HUDEP-2 (cell line): ENCODE results near the gene ARL2.
A peak's percentile ranks its signal among the peaks of the same experiment; 100 is the strongest.
"Not testable (repeated sequence)": the region's sequence is repeated elsewhere in the genome, so short reads cannot be mapped to it uniquely, and the experiment has no call there.

Source experiments
- DNase-seq, 76 experiments: peaks; one replicate each; lab custom pipeline; 2025; ENCODE audit not compliant: unreplicated experiment in 76 of 76; lab: John Stamatoyannopoulos, UW

ARL2 gene

GRCh38 chr11:65013888-65014725 lies at the start of gene ARL2:
ARL2 (plus strand) TSS chr11:65014160; CDS start chr11:65014208, 48 bp downstream.
- peak in 74 of 76 experiments; percentile 41 to 95 (median 81) for DNase-seq

DNA sequence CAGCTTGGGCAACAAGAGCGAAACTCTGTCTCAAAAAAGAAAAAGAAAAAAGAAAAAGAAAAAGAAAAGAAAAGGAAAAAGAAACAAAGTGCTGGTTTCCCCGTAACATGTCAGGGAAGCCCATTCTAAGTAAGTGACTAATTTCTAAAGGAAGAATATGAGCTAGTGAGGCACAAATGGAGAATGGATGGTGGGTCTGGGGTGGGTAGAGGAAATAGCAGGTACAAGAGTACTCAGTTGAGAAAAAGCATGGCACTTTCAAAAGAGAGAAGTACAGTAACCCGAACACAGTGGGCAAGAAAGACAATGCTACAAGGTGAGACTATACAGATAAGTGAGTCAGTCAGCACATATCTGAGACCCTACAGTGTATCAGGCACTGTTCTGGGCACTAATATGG lies 46.6 kb upstream of the ARL2 start:
- DNase-seq: no peak

DNA sequence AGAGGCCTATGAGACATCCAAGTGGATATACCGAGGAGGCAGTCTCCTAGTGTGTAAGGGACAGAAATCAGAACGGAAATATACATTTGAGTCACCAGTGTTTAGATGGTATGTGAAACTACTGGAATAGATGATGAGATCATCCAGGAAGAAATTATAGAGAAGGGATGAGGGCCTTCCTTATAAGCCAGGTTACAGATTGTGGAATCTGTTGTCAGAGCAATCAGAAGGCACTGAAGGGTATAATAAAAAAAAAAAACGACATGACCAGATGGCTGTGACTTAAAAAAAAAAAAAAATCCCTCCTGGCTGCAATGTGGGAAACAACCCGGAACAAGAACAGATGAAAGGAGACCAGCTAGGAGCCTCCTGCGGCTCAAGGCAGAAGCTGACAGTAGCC lies 44.8 kb upstream of the ARL2 start:
- DNase-seq: no peak

DNA sequence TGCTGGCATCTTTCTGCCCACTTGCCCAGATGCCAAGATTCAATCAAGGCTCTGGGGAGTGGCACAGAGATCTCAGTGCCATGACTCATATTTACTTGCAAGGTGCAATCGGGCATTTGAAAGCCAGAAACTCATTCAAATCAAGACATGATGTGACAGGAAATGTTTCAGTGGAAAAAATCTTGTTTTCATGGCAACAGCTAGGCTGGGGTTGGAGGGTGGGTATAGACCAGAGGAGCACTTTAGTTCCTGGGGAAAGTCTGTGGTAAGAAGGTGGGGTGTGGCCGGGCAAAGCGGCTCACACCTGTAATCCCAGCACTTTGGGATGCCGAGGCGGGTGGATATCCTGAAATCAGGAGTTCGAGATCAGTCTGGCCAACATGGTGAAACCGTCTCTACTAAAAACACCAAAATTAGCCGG lies 43.2 kb upstream of the ARL2 start:
- DNase-seq: peak in 1 of 76 experiments; percentile 2

DNA sequence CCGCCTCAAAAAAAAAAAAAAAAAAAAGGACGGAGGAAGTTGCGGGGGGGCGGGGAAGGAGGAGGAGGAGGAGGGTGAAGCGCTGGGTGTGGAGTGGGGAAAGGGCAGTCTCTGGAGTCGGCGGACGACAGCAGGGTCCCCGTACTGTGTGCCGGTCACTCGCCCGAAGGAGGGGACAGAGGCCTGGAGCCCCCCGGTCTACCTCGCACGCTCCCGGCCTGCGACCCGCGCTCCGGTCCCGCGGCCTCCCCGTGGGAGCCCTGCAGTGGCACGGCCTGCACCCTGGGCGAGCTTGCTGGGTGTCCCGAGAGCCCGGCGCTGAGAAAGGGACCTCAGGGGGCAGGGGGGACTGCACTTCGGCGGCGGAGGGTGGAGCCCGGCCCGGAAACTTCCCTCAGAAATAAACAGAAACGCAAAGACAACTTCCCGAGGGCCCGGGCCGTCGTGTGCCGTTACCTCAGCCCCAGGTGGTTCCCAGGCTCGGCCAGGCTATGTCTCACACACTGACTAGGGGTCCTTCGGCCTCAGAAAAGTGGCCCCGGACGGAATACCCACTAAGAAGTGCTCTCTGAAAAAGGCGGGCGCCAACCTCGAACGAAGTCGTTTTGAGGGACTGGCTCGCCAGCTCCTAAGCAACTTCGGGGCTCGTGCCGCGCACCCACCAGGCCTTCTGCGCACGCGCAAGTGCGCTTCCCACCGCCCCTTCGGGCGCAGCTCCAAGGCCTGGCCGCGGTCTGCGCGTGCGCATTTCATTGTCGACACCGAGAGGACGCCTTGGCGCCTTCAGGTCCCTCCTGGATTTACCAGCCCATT lies 42.3 kb upstream of the ARL2 start, which contains the start of gene MAJIN:
Gene MAJIN, minus strand, starts transcription at position 688 of the 813 bp plus-strand sequence. CDS start 12,703 bp downstream, outside the sequence.
- DNase-seq: peak in 73 of 76 experiments; percentile 15 to 94 (median 80)

DNA sequence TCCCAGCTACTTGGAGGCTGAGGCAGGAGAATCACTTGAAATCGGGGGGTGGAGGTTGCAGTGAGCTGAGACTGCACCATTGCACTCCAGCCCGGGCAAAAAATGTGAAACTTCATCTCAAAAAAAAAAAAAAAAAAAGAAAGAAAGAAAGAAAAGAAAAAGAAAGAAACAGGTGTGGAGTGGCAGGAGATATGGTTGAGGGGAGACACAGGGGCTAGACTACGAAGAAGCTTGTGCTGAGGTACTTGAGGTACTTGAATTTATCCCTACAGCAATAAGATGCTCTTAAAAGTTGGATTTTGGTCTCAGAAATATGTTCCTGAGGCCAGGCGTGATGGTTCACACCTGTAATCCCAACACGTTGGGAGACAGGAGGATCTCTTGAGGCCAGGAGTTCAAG lies 39.8 kb upstream of the ARL2 start:
- DNase-seq: no peak

DNA sequence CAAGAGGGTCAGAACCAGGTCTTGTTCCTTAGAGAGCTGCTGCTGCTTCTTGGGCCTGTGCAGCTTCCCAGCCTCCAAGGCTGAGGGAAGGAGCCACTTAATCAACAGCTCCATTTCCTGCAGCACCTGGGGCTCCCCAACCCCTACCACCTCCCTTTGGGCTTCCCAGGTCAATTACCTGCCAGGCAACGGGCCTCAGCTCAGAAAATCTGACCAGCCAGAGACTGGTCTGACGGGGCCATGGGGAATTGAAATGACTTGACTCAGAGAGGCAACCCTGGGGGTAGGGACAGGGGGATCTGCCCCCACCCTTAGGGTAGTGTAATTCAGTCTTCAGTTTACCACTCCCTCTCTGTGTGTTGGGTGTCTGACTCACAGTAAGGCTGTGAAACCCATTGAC lies 37.3 kb upstream of the ARL2 start:
- no peak for DNase-seq

DNA sequence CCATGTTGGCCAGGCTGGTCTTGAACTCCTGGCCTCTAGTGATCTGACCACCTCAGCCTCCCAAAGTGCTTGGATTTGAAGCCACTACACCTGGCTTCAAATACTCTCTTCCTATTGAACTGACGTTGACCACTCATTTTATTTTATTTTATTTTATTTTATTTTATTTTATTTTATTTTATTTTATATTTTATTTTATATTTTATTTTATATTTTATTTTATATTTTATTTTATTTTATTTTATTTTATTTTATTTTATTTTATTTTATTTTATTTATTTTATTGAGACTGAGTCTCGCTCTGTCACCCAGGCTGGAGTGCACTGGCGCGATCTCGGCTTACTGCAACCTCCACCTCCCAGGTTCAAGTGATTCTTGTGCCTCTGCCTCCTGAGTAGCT lies 30.6 kb upstream of the ARL2 start:
- not testable (repeated sequence) for DNase-seq

GRCh38 chr11:64987998-64988854 lies 25.7 kb upstream of the ARL2 start:
- no peak for DNase-seq

DNA sequence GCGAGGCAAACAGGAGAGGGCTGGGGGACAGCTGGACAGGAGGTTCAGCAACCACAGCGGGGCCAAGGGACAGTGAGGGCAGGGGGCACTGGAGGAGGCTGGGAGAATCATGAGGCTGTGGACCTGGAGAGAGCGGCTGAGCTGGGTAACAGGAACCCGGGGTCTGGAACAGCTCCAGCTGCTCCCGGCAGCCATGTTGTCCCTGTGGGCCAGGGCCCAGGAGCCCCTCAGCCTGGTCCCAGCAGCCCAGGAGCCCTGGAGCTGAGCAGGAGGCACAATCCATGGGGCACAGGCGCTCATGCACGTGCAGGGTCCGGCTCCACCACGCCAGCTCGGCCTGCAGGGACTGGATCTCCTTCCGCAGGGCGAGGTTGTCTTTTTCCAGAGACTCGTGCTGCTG lies 24.5 kb upstream of the ARL2 start:
- no peak for DNase-seq

DNA sequence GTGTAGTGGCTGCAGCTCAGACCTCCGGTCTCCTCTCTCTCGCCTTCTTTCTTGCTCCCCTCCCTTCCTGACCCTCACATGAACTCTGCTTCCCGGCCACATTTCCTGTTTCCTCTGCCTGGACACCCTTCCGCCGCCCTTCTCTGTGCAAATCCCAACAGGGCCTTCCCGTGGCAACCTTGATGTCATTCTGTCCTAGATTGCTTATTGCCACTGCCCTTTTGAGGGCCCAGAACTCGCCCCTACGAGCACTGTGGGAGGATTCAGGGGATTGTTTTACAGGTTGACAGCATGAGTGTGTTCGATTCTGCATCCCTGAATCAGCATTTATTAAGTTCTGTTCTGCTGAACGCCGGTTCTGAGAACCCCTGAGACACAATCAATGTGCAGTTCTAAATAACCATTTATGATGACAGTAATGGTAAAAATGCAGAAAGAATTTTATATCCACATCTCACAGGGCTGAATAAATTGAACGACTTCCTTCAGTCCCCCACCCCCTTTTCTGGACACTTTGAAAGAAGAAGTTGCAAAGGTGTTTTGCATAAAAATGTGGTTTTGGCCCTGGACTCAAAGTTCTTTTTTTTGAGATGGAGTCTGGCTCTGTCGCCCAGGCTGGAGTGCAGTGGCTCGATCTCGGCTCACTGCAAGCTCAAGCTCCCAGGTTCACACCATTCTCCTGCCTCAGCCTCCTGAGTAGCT lies 23.6 kb upstream of the ARL2 start:
- DNase-seq: no peak

GRCh38 chr11:64994318-64994717 lies 19.6 kb upstream of the ARL2 start:
- no peak for DNase-seq

DNA sequence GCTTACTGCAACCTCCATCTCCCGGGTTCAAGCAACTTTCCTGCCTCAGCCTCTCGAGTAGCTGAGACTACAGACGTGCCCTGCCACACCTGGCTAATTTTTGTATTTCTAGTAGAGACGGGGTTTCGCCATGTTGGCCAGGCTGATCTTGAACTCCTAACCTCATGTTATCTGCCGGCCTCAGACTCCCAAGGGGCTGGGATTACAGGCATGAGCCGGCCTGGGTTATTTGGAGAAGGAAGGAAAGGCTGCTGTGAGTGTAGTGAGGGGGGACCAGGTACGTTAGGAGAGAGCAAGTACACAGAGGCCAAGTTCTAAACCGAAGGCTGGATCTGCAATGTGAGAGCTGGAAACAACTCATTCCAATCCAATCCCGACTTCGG lies 17.6 kb upstream of the ARL2 start:
- DNase-seq: no peak

DNA sequence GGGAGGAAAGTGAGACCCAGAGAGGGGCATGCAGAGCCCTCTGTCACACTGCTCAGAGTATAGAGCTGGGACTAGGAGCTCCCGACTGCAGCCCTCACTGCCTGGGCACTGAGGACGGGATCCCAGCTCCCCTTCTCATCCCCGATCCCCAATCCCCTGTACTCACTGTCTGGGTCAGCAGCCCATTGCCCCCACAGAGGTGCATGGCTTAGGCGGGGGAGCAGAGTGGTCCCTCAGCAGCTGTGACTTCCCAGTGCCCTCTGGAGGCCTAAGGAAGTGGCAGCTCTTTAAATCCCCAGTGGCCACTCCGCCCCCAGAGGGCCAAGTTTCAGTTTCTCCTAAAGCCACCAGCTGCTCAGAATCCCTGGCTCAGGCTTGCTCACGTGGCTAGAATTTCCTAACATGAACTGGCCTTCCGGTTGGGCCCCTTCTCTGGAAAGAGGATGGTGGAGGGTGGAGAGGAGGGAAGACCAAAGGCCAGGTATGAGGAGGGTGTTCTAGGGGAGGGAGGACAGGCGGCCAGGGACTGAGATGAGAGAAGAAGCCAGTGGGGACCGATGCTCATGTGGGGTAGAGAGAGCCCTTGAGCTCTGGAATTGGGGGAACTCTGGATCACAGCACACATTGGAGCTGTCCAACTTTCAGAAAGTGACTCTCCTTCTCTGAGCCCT lies 17.1 kb upstream of the ARL2 start, which contains the start of gene BATF2:
Gene BATF2, minus strand, starts transcription at position 262 of the 671 bp plus-strand sequence. Its CDS starts 57 bp downstream, at position 205.
- DNase-seq: peak in 19 of 76 experiments; percentile 3 to 27 (median 19)

DNA sequence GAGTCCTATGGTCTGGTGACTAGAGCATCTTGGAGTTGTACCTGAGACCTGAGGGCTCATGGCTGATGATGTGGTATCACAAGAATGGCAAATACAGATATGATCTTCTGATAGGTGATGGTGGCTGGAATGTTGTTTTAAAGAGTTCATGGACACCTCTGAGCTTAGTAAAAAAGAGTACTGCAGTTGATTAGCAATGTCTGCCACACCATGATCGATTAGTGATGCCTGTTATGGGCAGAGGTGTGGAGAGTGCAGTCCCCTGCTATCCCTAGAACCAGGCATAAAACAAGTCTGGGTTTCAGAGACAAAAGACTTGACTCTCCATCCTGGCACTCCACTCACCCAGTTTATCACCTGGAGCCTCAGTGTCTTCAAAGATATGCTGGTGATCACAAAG lies 15.8 kb upstream of the ARL2 start:
- DNase-seq: peak in 1 of 76 experiments; percentile 4

GRCh38 chr11:64998690-64999431 lies 15.1 kb upstream of the ARL2 start:
- no peak for DNase-seq

DNA sequence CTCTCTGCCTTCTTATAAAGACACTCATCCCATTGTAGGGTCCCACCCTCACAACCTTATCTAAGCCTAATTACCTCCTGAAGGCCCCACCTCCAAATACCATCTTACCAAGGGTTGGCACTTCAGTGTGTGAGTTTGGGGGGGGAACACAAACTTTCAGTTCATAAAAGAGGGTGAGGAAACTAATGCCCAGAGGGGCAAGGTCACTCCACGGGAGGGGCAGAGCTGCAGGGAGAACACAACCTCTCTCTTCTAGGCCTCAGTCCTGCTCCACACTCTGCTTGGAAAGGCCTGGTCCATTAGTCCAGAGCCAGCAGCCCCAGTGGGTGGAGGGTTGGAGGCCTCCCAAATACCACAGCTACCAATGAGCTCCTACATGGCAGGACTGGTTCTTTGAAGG lies 14.5 kb upstream of the ARL2 start:
- no peak for DNase-seq

DNA sequence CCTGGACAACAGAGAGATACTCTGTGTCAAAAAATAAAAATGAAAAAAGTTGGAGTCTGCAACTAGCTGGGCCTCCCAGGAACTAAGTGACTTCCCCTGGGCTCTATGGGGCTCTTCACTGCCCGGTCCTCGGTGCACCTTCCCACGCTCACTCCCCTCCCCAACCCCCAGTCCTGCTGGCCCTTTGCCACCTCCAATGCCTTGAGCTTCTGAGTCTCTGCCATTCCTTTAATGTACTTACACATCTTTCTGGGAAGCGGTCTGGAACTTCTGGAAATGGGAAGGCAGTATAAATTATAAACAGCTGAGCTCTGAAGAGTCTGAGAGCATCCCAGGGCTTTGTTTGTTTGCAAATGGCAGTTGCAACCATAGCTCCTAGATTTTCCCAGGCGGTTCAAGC lies 11.3 kb upstream of the ARL2 start:
- no peak for DNase-seq

DNA sequence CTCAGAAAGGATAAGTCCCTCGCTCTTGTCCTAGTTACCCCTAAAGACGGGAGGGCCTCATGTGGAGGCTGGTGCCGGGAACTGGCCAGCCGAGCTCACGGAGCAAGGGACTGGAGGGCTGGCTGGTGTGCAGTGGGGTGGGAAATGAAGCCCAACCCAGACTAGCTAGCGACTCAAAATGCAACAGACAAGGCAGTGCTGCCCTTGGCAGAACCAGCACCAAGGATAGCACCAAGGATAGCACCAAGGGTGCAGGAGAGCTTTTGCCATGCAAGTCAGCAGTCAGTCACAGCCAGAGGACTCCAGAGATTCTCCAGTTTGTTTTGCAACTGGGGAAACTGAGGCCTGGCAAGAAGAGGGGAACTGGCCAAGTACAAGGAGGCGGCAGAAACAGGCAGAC lies 10.7 kb upstream of the ARL2 start:
- no peak for DNase-seq
